HS-27A (cell line): ENCODE measurements around the gene LMOD1.
"Not testable (repeated sequence)": the region's sequence is repeated elsewhere in the genome, so short reads cannot be mapped to it uniquely, and the experiment has no call there.

Source experiments
- DNase-seq: peaks from one replicate; pipeline ENCODE4 v3.0.0-alpha.2; 2012; ENCODE audit warnings: low read depth, missing footprints

The LMOD1 gene

GRCh38 chr1:201947697-201948008 lies 1.3 kb upstream of the LMOD1 start:
- no peak for DNase-seq

DNA sequence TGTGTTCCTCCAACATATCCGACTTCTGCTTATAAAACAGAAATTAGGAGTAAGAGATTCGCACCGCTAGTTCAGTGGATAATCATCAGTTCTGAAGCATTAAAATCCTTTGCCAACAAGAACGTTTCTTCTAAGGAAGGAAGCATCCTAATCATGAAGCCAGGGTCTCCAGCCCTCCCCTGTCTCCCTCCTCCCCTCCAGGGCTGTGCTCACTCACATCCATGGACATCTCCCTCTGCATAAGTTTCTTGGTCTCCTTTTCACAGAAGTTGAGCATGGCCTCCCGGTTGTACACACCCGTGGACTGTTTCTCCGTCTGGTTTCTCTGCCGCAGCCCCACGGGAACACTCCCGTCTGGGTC lies 505 bp downstream of the LMOD1 start:
- DNase-seq, result no peak

DNA sequence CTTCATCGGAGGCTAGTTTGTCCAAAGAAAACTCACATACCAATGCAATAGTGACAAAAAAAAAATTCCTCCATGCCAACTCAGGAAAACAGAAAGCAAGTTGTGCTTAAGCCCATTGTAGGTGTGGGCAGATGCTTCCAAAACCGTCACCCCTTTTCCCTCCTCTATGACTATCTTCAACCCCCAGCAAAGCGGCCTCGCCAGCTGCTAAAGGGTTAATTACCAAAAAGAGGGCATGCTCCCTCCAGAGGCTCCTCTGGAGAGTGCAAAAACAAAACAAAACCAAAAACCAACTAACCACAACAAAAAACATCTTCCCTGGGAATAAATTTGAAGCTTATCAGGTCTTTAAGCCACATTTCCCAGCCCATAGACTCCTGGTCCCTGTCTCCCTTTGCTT lies 1.2 kb downstream of the LMOD1 start:
- no peak for DNase-seq

- no peak for DNase-seq
Measured at GRCh38 chr1:201944639-201945038, 1.7 kb downstream of the LMOD1 start.

- no peak for DNase-seq
Measured at GRCh38 chr1:201944002-201944401, 2.3 kb downstream of the LMOD1 start.

- DNase-seq, result no peak
Measured at GRCh38 chr1:201942129-201942495, 4.2 kb downstream of the LMOD1 start.

GRCh38 chr1:201941420-201942128 lies 4.8 kb downstream of the LMOD1 start:
- no peak for DNase-seq

GRCh38 chr1:201940316-201940715 lies 6.0 kb downstream of the LMOD1 start:
- not testable (repeated sequence) for DNase-seq

DNA sequence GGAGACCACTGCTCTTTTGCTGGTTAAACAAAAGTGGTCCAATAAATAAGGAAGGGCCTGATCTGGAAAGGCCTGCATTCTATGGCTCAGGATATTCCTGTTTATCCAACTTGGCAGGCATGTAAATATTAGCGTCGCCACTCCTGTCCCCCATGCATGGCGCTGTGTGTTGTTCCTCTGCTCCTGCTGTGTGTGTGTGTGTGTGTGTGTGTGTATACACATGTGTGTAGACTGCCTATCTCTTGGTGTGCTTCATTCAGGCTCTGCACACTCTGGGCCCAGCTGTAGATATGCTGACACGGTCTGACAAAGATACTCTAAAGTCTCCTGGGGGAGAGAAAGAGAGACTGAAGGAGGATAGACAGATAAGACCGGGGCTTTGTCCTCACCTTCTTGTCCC lies 6.8 kb downstream of the LMOD1 start:
- DNase-seq, result no peak

DNA sequence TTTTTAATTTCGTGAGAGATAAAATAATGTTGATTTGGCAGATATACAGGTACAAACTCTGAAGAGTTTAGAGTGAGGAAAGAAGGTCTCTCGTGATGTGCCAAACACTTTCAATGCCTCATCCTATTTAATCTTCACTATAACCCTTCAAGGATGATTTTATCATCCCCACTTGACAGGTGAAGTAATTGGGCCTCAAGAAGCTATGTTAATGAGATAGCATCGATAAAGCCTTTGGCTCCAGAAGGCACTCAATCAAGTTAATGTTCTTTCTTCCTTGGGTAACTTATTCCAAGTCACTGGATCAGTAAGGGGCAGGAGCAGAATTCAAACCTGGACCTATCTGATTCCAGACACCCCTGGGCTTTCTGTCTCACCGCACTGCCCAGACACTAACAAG lies 7.2 kb downstream of the LMOD1 start:
- no peak for DNase-seq

GRCh38 chr1:201938440-201939035 lies 7.8 kb downstream of the LMOD1 start:
- DNase-seq, result no peak

DNA sequence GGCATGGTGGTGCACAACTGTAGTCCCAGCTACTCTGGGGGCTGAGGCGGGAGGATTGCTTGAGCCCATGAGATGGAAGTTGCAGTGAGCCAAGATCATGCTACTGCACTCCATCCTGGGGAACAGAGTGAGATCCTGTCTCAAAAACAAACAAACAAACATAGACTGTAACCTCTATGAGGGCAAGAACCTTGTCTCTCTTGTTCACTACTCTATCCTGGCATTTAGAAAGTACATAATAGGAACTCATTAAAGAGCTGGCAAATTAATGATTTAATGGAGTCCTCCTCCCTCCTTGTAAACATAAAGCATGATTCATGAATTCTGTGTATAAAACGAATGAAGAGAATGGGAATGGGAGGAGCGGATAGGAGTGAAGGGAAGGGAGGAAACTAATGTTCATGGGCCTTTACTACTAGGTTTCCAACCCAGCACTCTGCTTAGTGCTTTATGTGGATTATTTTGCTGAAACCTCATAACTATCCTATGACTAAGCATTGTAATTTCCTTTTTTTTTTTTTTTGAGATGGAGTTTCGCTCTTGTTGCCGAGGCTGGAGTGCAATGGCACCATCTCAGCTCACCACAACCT lies 8.6 kb downstream of the LMOD1 start:
- peak; percentile 48 for DNase-seq

DNA sequence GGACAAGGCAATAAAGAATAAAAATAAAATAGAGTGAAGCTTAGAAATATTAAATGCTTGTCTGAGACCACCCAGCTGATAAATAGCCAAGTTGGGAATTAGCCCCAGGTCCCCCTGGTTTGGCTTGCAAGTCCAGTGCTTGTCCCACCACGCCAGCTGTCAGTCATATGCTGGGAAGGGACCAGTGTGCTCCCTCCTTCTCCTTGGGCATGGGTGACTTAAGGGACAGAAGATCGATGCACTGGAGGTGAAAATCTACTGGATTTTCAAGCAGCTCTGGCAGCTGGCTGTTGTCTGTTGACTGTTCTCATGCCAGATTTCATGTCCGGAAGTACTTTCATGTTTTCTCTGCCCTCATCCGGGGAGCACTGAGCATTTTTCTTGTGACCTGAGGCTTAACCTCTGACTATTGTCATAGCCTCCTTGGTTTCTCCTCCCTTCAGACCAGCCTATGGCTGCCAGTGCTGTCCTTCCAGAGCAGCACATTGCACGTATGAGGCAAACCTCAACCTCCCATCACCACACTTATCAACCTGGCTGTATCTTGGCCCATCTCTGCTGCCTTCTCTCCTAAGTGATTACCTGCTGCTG lies 12.4 kb downstream of the LMOD1 start:
- DNase-seq, result peak; percentile 39

GRCh38 chr1:201930803-201931202 lies 15.5 kb downstream of the LMOD1 start:
- no peak for DNase-seq

DNA sequence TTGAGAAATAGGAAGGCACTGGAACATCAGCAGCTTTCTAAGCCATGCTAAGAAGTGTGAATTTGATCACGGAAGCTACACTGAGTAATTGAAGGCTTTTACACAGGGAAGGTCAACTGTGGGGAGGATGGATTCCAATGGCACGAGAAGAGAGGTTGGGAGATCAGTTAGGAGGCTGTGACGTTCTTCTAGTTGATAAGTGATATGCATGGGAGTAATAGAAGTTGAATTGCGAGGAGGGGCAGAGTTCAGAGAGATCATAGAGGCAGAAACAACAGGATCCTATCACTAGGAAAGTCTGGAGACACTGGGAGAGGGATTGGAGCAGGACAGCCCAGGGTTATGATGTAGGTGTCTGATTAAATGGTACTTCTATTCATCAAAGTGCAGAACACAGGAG lies 16.2 kb downstream of the LMOD1 start:
- no peak for DNase-seq

DNA sequence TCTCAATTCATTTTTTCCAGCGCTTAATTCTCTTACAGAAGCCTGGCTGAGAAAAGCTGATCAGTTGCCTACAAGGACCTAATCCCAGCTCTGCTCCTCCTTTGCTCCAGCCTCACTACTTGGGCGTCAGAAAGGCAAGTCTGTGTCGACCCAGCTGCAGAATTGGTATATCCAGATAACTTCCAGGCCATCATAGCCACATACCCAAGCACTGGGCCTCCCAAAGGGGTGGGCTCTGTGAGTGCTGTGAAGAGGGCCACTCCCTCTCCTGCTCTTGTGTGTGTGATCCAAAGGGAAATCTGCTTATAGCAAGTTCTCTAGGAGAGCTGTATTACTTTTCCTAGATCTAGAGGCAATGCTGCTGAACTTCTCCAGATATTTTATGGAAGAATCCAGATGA lies 18.1 kb downstream of the LMOD1 start:
- no peak for DNase-seq

GRCh38 chr1:201925981-201926645 lies 20.2 kb downstream of the LMOD1 start:
- DNase-seq, result no peak

GRCh38 chr1:201925301-201925567 lies 21.1 kb downstream of the LMOD1 start:
- no peak for DNase-seq

DNA sequence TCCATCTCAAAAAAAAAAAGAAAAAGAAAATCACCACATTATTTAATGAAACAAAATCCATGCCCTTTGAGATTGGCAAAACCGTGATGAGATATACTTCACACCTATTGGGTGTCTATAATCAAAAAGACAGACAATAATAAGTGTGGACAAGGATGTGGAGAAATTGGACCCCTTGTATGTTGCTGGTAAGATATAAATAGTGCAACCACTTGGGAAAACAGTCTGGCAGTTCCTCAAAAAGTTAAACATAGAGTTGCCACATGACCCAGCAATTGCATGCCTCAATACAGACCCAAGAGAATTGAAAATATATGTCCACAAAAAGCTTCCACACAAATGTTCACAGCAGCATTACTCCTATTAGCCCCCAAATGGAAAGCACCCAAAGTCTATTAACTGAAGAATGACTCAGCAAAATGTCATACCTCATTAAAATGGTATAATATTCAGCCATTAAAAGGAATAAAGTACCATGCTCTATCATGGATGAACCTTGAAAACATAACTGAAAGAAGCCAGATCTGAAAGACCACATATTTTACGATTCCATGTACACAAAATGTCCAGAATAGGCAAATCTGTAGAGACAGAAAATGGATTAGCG lies 24.3 kb downstream of the LMOD1 start:
- no peak for DNase-seq

- DNase-seq, result no peak
Measured at GRCh38 chr1:201918343-201918742, 28.0 kb downstream of the LMOD1 start.

- DNase-seq, result no peak
Measured at GRCh38 chr1:201917362-201918033, 28.9 kb downstream of the LMOD1 start.

DNA sequence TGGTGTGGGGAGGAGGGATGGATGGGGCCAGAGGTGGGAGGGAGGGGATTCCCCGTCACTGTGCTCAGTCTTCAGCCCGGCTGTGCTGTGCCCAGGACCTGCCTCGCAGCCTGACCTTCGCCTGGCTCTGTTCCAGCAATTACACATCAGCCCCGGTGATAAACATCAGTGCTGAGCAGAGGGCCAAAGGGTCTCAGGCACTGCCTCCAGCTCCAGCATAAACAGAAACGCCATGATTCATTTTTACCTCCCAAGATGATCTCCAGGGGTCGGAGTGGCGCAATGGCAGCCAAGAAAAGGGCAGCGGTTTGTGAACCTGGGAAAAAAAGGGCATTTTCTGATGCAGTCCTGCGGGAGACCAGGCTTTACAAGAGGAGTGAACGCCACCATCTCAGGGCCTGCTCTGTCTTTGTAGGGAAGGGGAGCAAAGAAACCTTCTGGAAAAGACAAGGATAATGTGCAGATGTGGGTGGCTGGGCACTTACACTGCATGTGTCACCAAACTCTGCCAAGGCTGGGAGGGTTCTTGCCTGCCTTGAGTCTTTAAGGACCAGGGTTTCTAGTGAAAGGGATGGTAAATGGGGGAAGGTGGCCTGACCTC lies 29.6 kb downstream of the LMOD1 start:
- no peak for DNase-seq
